ENCODE data around the gene GPR142. TPM values are rescaled to one million over a fixed set of nuclear protein-coding genes. Genes with fewer than 3 reads are reported as not detected.

Gene GPR142
- polyA plus RNA-seq, 1 of the 3 experiments (the other 2 are of a cell fraction), result not detected

DNA sequence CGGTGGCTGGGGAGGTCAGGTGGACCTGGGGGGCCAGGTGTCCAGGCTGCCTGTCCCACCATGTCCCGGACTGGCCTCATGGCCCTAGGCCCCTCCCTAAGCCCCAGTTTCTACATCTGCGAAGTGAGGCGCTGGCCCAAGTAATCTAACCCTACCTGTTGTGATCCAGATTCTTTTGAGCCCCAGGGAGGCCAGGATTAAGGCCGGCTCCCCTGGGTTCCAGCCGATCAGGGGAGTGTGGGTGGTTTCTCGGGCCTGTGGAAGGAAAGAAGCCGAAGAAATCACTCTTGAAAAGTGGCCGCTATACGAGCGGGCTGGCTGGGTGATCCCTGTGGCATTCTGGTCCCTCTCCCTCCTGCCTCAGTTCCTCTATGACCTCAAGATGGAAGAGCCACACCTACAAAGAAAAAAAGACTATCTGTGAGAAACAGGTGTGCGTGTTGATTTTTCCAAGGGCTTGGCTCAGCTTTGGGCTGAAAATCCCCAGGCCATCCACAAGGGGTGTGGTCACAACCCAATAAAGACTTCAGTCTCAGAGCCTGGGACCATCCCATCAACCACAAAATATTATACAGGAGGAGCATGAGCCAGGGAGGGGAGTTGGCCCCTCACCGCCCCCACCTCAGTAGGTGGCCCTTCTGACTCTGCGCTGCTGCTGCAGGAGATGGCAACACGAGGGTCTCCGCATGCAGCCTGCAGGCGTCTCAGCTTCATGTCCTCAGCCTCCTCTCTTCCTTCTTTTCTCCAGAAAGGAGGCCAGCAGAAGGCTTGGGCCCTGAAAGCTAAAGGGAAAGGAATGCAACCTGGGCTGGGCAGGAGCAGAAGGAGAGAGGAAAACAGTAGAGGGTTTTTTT, 20.3 kb downstream of the GPR142 start:
- CTCF ChIA-PET, result interaction anchor here (1.1 to 2.8 kb wide), 5 partner anchors 8 to 70 kb away, joined by 3 to 25 read pairs (median 5); partner anchors contain the start of genes BTBD17 and GPR142
- H3K4me3 ChIP-seq (ENCODE audit: low read depth in 2 of 2, low read length in 1 of 2), result no peak overlapping the region

DNA sequence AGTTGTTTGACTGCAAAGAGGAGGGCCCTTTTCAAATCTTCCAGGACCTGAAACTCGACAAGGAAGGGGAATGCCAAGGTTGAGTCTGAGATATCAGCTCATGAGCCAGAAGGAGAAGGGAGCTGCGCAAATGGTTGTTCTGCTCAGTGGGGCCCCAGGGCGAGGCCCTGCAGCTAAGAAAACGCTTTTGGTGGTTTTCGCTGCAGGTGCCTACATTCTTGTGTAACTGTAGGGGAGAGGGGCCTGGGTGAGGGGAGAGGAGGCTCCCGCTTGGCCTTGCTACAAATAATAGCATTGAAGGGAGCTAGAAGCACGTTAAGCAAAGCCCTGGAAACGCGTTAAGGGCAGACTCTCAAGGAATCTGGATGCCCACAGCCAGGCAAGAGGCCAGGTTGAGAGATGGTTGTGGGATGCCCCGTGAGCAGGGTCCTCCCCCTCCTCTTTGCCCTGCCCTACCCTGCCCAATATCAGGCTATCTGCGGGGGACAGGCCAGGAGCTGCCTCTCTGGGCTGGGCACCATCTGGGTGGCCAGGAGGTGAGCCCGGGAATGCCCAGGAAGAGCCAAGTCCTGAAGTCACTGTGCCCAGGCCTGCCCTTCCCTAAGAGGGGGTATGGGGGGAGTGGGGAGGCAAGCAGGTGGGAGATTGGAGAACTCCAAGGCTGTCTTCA, 21.9 kb downstream of the GPR142 start:
- Histone ChIP-seq H3K4me2 (no peak overlapping the region), H3K4me1 (ENCODE audit: control insufficient read depth in 1 of 2, insufficient read depth in 2 of 2, low read depth in 1 of 2, low read length in 1 of 2) (no peaks in the 10 kb centered on the region), H3K9me3 (no peaks in the 10 kb centered on the region), H4K20me1 (ENCODE audit: insufficient read depth) (no peaks in the 10 kb centered on the region), H3K9me2 (no peaks in the 10 kb centered on the region), H3K4me3 (ENCODE audit: low read depth in 2 of 2, low read length in 1 of 2) (no peak overlapping the region), H3K9ac (no peak overlapping the region), H2AFZ (ENCODE audit: low read depth) (no peak overlapping the region), H3K27me3 (ENCODE audit: insufficient read depth) (no peaks in the 10 kb centered on the region), H3K27ac (ENCODE audit: low read depth in 2 of 2, low read length in 1 of 2) (no peak overlapping the region), H3K36me3 (replicated peaks in 1 of 2; ENCODE audit: control insufficient read depth in 1 of 2, insufficient read depth in 2 of 2, low read length in 1 of 2) (no peaks in the 10 kb centered on the region), H3F3A (replicated peaks; ENCODE audit: insufficient read depth) (no peaks in the 10 kb centered on the region), H3K79me2 (ENCODE audit: insufficient read depth) (no peaks in the 10 kb centered on the region)
- DNase-seq, result no peak
- WGBS (ENCODE audit: low lambda C conversion rate), result 42% methylated on average over 12 of the region's 12 CpGs
- CTCF ChIA-PET, result interaction anchor here (1.1 to 2.8 kb wide), 4 partner anchors 9 to 69 kb away, joined by 3 to 25 read pairs (median 14); partner anchors contain the start of gene BTBD17
- POLR2A ChIA-PET, result no interaction called here
- TF ChIP-seq, protein P1, sequence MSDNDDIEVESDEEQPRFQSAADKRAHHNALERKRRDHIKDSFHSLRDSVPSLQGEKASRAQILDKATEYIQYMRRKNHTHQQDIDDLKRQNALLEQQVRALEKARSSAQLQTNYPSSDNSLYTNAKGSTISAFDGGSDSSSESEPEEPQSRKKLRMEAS (IDR thresholded peaks at IDR 0.05; ENCODE audit: low read depth), result no peak
- no peak for TF ChIP-seq EZH2phosphoT487 (IDR thresholded peaks at IDR 0.05; ENCODE audit: borderline replicate concordance, low read depth)
- TF ChIP-seq ELF1 (IDR thresholded peaks at IDR 0.05), result no peak
- no peak for TF ChIP-seq FOXJ3 (CRISPR knock-in tag; IDR thresholded peaks at IDR 0.05)
- no peak for TF ChIP-seq SIN3A (IDR thresholded peaks at IDR 0.05; ENCODE audit: borderline replicate concordance, low read depth, low read length)
- no peak for TF ChIP-seq RAD21 (IDR thresholded peaks at IDR 0.05; ENCODE audit: low read length)
- TF ChIP-seq, protein P2, sequence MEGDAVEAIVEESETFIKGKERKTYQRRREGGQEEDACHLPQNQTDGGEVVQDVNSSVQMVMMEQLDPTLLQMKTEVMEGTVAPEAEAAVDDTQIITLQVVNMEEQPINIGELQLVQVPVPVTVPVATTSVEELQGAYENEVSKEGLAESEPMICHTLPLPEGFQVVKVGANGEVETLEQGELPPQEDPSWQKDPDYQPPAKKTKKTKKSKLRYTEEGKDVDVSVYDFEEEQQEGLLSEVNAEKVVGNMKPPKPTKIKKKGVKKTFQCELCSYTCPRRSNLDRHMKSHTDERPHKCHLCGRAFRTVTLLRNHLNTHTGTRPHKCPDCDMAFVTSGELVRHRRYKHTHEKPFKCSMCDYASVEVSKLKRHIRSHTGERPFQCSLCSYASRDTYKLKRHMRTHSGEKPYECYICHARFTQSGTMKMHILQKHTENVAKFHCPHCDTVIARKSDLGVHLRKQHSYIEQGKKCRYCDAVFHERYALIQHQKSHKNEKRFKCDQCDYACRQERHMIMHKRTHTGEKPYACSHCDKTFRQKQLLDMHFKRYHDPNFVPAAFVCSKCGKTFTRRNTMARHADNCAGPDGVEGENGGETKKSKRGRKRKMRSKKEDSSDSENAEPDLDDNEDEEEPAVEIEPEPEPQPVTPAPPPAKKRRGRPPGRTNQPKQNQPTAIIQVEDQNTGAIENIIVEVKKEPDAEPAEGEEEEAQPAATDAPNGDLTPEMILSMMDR (IDR thresholded peaks at IDR 0.05), result no peak
- TF ChIP-seq YY1 (IDR thresholded peaks at IDR 0.05; ENCODE audit: low read depth), result no peak
- no peak for TF ChIP-seq MEF2A (IDR thresholded peaks at IDR 0.05; ENCODE audit: borderline replicate concordance, low read depth)
- TF ChIP-seq MXI1 (IDR thresholded peaks at IDR 0.05; ENCODE audit: low read depth, low read length), result no peak
- no peak for TF ChIP-seq FOSL2 (IDR thresholded peaks at IDR 0.05; ENCODE audit: borderline replicate concordance, low read depth)
- TF ChIP-seq RCOR1 (IDR thresholded peaks at IDR 0.05; ENCODE audit: low read length), result no peak

More for the DNA sequence above, 20.3 kb downstream of the GPR142 start:
- Histone ChIP-seq H3K79me2 (ENCODE audit: insufficient read depth) (no peaks in the 10 kb centered on the region), H3F3A (replicated peaks; ENCODE audit: insufficient read depth) (no peaks in the 10 kb centered on the region), H3K27ac (ENCODE audit: low read depth in 2 of 2, low read length in 1 of 2) (no peak overlapping the region), H3K27me3 (ENCODE audit: insufficient read depth) (no peaks in the 10 kb centered on the region), H3K36me3 (replicated peaks in 1 of 2; ENCODE audit: control insufficient read depth in 1 of 2, insufficient read depth in 2 of 2, low read length in 1 of 2) (no peaks in the 10 kb centered on the region), H3K4me1 (ENCODE audit: control insufficient read depth in 1 of 2, insufficient read depth in 2 of 2, low read depth in 1 of 2, low read length in 1 of 2) (no peaks in the 10 kb centered on the region), H3K9ac (no peak overlapping the region), H3K9me2 (no peaks in the 10 kb centered on the region), H2AFZ (ENCODE audit: low read depth) (no peak overlapping the region), H3K4me2 (no peak overlapping the region), H3K9me3 (no peaks in the 10 kb centered on the region), H4K20me1 (ENCODE audit: insufficient read depth) (no peaks in the 10 kb centered on the region)
- no peak for DNase-seq
- 60% methylated on average over 17 of the region's 17 CpGs for WGBS (ENCODE audit: low lambda C conversion rate)
- TF ChIP-seq, protein P1 (IDR thresholded peaks at IDR 0.05; ENCODE audit: low read depth), result no peak
- no peak for TF ChIP-seq GATA2 (CRISPR knock-in tag; IDR thresholded peaks at IDR 0.05)
- no peak for TF ChIP-seq POLR2AphosphoS5 (IDR thresholded peaks at IDR 0.05; ENCODE audit: low read depth, low read length)
- no peak for TF ChIP-seq JUND (IDR thresholded peaks at IDR 0.05)
- TF ChIP-seq, protein P3, sequence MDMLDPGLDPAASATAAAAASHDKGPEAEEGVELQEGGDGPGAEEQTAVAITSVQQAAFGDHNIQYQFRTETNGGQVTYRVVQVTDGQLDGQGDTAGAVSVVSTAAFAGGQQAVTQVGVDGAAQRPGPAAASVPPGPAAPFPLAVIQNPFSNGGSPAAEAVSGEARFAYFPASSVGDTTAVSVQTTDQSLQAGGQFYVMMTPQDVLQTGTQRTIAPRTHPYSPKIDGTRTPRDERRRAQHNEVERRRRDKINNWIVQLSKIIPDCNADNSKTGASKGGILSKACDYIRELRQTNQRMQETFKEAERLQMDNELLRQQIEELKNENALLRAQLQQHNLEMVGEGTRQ (IDR thresholded peaks at IDR 0.05; ENCODE audit: borderline replicate concordance, low read depth, low read length), result no peak
- no peak for TF ChIP-seq RAD21 (IDR thresholded peaks at IDR 0.05; ENCODE audit: low read length)
- TF ChIP-seq FOSL2 (IDR thresholded peaks at IDR 0.05; ENCODE audit: borderline replicate concordance, low read depth), result no peak
- no peak for TF ChIP-seq MEF2A (IDR thresholded peaks at IDR 0.05; ENCODE audit: borderline replicate concordance, low read depth)
- TF ChIP-seq, protein P4, sequence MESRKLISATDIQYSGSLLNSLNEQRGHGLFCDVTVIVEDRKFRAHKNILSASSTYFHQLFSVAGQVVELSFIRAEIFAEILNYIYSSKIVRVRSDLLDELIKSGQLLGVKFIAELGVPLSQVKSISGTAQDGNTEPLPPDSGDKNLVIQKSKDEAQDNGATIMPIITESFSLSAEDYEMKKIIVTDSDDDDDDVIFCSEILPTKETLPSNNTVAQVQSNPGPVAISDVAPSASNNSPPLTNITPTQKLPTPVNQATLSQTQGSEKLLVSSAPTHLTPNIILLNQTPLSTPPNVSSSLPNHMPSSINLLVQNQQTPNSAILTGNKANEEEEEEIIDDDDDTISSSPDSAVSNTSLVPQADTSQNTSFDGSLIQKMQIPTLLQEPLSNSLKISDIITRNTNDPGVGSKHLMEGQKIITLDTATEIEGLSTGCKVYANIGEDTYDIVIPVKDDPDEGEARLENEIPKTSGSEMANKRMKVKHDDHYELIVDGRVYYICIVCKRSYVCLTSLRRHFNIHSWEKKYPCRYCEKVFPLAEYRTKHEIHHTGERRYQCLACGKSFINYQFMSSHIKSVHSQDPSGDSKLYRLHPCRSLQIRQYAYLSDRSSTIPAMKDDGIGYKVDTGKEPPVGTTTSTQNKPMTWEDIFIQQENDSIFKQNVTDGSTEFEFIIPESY (IDR thresholded peaks at IDR 0.05; ENCODE audit: borderline replicate concordance, low read depth), result no peak
- TF ChIP-seq YY1 (IDR thresholded peaks at IDR 0.05; ENCODE audit: low read depth), result no peak
- POLR2A ChIA-PET, result no interaction called here

Data from SK-N-SH (cell line).